SU-DHL-6 (cell line): ENCODE measurements around the gene PDHA1.

ENCODE experiments used
- EZH2phosphoT487 ChIP-seq: fragments of 200-600 bp; sonication (generic), shearing (Covaris generic); conservative IDR thresholded peaks from 2 replicates; pipeline ENCODE4 v1.6.1; 2018; ENCODE audit warnings: mild to moderate bottlenecking, antibody characterized with exemption, low read length, moderate library complexity, mixed read lengths
- TF ChIP-seq, protein P1 (sequence below): fragments of 200-600 bp; sonication (generic); IDR thresholded peaks from one replicate; pipeline ENCODE4 v1.5.1; 2017; ENCODE audit warnings: antibody characterized with exemption, mild to moderate bottlenecking, low read length, moderate library complexity; ENCODE audit not compliant: insufficient read depth, poor library complexity, severe bottlenecking

- TF ChIP-seq, protein P1, sequence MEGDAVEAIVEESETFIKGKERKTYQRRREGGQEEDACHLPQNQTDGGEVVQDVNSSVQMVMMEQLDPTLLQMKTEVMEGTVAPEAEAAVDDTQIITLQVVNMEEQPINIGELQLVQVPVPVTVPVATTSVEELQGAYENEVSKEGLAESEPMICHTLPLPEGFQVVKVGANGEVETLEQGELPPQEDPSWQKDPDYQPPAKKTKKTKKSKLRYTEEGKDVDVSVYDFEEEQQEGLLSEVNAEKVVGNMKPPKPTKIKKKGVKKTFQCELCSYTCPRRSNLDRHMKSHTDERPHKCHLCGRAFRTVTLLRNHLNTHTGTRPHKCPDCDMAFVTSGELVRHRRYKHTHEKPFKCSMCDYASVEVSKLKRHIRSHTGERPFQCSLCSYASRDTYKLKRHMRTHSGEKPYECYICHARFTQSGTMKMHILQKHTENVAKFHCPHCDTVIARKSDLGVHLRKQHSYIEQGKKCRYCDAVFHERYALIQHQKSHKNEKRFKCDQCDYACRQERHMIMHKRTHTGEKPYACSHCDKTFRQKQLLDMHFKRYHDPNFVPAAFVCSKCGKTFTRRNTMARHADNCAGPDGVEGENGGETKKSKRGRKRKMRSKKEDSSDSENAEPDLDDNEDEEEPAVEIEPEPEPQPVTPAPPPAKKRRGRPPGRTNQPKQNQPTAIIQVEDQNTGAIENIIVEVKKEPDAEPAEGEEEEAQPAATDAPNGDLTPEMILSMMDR = no peak
- TF ChIP-seq EZH2phosphoT487 = no peak
Measured at GRCh38 chrX:19358521-19358920, 14.8 kb downstream of the PDHA1 start.
